GM18870 (cell line): ENCODE results near the gene ZNF770.

Experiments used
- ATAC-seq: cut with Tn5 transposase; IDR thresholded peaks from one replicate; pipeline ENCODE4 v1.9.1; 2021; ENCODE audit warnings: moderate library complexity; ENCODE audit not compliant: unreplicated experiment

The ZNF770 gene, protein sequence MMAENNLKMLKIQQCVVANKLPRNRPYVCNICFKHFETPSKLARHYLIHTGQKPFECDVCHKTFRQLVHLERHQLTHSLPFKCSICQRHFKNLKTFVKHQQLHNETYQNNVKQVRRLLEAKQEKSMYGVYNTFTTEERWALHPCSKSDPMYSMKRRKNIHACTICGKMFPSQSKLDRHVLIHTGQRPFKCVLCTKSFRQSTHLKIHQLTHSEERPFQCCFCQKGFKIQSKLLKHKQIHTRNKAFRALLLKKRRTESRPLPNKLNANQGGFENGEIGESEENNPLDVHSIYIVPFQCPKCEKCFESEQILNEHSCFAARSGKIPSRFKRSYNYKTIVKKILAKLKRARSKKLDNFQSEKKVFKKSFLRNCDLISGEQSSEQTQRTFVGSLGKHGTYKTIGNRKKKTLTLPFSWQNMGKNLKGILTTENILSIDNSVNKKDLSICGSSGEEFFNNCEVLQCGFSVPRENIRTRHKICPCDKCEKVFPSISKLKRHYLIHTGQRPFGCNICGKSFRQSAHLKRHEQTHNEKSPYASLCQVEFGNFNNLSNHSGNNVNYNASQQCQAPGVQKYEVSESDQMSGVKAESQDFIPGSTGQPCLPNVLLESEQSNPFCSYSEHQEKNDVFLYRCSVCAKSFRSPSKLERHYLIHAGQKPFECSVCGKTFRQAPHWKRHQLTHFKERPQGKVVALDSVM

DNA sequence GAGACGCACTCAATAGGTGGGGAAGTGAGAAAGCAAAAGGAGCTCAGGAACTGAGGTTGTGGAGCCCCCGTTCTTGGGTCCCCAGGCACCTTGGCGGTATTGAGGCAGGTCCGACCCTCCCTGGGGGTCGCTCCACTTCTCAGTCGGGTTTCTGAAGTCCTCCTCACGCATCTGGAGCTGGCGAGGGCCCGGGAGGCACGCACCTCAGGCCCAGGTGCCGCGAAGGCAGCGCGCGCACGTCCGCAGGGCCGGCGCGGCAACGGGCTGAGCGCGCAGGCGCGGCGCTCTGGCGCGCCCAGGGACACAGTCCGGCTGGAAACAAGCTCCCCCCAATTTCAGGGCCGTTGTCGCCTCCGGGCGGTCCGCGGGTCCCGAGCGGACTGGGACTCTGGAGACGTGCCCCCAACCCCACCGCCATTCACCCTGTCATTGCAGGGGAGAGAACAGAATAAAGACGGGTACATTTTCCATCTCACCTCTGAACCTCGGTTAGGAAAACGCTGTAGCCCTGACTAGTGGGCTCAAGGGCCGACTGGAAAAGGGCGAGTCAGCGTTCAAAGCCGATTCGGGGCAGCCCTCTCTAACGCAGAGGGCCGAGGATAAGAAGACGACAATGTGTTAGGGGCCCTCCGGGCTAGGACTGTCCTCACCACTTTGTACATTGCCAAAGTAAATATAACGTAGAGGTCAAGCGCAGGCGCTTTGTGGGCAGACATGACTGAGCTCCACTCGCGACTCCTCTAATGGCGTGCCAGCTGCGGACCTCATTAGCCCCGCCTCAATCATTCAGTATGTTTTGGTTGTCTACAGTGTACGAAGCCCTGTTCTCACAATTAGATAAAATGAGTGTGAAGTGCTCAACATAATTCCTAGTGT, at the start of gene ZNF770:
Gene ZNF770, minus strand, starts transcription at position 261 of the 876 bp plus-strand sequence. CDS start 4,853 bp downstream, outside the sequence.
- ATAC-seq, result peak; percentile 64

DNA sequence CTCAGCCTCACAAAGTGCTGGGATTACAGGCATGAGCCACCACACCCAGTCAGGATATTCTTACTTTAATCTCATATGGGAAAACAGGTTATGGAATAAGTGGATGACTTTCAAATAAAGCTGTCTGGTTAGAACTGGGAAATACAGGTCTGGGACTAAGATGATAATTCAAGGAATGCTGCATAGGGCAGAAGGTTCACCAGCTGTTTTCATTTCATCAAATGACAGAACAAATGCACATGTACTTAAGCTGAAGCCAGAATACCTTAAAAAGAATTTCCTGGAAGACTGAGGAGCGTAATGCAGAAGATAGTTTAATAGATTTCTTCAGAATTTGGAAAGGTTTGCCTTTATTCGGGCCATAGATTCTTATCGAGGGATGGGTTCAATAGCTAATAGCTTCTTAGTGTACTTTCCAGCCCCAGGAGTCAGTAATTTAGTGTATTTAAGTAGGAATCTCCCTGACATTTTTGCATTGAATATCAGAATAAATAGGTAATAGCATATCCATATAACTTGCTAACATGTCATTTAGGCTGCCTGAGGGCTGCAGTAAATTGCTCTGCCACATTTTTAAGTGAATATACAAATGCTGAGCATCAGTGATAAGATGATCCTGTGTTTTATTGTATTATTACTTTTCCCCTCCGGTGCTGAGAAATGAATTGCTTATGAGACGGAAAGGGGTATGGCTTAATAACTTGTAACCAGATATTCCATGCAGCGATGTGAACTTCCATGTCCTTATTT, 40.3 kb upstream of the ZNF770 start:
- ATAC-seq, result no peak

DNA sequence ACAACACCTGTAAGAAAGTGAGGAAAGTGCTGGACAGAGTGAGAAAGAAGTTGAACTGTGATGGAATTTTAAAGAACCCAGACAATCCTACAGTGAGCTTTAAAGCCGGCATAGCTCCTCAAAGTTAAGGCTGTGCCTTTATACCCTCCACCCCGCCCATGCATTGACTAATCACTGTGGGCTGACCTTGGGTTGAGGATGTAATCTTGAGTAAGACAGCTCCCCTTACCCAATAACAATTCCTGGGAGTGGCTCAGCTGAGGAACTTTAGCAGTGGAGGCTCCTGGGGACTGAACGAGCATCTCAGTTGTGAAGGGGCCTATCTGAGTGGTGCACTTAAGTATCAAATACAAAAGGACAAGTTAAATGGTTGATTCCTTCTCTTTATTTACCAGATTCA, 35.7 kb upstream of the ZNF770 start:
- no peak for ATAC-seq

DNA sequence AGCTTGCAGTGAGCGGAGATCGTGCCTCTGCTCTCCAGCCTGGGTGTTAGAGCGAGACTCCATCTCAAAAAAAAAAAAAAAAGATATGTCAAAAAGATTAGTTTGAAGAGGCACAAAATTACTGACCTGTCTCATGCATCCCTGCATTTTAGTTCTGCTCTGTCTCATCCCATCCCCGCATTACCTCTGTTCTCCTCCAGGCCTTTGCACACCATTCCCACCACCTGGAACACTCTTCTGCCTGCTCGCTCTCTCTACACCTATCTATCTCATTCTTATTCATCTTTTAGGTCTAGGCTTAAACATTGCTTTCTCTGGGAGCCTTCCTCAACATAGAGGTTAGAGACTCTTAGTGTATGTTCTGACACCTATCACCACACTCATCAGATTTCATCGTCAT, 32.9 kb upstream of the ZNF770 start:
- ATAC-seq, result no peak

DNA sequence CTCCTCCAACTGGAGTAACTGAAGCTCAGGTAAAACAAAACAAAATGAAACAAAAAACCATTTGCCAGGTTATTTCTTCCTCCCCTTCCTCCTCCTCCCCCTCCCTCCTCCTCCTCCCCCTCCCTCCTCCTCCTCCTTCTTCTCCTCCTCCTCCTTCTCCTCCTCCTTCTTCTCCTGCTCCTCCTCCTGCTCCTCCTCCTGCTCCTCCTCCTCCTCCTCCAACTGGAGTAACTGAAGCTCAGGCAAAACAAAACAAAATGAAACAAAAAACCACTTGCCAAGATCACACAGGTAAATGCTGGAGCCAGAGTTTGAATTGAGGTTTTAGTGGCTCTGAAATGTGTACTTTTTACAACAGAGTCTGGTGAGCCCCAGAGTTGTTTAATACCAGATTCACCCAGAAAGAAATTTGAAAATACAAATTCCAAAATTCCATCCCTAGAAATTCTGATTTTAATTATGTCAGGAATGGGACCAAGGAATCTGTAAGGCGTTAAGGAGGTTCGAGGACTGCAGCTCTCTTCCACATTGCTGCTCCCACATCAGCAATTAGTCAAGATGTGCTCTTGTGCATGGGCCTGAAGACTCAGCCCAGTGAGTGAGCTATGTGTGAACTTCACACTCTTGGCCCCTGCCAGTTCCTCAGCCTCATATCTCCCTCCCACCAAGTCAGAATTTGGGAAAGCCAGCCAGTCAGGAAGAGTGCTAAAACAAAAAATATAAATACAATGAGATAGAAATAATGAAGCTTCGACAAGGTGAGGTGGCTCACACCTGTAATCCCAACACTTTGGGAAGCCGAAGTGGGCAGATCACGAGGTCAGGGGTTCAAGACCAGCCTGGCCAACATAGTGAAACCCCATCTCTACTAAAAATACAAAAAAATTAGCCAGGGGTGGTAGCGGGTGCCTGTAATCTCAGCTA, 31.6 kb upstream of the ZNF770 start:
- ATAC-seq, result no peak

DNA sequence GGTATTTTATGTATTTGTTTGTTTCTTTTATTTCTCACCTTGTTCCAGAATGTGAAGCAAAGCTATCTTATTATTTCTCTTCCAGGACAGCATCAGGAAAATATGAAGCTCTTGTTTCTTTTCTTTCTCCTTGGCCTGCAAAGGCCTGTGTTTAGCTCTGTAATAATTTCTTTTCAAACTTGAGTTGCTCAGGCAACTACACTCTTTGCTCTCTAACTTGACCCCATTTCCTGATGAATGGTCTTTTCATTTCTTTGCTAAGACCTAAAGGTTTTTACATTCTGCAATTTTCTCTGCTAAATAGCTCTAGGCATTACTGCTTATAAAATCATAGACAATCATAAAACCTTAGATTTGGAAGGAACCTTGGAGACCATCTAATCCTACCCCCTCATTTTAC, 26.2 kb upstream of the ZNF770 start:
- ATAC-seq, result no peak

DNA sequence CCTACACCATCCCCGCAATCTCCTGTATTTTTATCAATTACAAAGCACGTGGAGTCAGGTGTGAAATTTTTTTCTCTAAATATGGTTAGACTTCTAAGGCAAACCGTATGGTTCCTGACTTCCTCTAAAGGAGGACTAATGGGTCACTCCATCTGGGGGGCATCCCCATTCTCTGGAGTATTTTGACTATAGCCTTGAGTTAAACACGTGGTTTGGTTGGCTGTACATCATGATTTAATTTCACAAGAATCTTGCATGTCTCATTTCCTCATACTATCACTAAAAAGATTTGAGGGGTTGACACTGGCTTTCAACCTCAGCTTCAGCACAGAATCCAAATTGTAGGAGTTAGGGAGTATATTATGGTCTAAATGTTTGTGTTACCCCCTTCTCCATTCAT, 25.3 kb upstream of the ZNF770 start:
- ATAC-seq, result no peak

DNA sequence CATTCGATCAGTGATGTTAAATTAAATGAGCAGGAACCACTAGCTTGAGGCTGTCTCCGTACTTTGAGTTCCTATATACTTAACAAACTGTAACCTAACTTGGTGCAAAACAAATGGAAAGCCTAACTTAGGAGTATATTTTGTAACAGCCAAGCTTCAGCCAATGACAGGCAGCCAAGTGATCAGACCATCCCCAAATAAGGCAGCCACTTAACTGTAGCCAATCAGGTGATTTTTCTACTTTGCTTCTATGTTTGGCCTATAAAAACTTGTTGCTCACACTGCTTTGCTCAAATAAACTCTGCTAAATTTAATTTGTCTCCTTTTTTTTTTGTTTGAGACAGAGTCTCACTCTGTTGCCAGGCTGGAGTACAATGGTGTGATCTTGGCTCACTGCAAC, 19.3 kb upstream of the ZNF770 start:
- ATAC-seq, result no peak

DNA sequence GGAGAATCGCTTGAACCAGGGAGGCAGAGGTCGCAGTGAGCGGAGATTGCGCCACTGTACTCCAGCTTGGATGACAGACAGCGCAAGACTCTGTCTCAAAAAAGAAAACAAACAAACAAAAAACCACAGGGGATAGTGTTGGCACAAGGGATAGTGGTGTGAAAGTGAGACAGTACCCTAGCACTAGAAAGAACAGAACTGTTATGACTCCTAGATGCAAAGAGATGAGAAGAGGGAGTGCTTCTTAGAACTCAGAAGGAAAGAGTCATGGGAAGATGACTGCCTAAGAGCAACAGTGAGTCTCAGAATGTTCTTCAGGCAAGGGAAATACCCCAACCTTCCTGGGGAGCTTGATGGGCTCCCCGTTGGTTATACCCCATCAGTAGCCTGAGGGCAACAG, 17.8 kb upstream of the ZNF770 start:
- ATAC-seq, result no peak

DNA sequence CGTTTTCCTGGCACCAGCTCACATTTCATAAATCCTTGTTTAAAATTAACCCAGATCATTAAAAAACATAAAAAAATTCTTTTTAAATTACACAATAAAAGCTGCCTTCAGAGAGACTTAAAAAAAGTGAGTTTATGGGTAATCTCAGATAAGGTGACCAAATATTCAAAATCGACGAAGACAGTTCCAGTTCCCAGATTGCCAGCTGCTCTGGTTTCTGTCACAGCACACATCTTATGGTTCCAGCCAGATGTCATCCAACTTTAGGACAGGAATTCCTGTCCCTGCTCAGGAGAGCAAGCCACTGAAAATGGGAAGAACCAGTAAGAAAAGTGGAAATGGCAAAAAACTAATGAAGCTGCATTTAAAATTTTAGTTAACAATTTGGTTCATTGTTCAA, 15.8 kb upstream of the ZNF770 start:
- no peak for ATAC-seq

DNA sequence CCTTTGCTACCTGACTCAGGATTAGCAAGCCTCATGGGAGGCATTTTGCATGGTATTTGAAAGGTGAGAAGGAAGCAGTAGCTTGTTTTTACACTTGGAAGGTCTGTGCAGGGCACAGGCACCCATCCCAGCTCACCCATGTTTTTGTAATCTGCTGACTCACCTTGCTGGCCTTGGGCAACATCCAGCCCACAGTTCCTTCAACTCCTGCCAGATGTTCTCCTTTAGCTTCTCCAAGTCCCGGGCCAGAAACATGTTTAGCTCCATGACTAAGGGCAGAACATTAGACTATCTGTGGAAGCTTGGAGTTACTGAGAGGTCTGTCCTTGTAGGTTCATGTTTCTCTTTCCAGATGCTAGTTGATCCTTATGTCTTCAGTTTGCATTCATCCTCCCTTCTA, 12.4 kb upstream of the ZNF770 start:
- ATAC-seq, result no peak

DNA sequence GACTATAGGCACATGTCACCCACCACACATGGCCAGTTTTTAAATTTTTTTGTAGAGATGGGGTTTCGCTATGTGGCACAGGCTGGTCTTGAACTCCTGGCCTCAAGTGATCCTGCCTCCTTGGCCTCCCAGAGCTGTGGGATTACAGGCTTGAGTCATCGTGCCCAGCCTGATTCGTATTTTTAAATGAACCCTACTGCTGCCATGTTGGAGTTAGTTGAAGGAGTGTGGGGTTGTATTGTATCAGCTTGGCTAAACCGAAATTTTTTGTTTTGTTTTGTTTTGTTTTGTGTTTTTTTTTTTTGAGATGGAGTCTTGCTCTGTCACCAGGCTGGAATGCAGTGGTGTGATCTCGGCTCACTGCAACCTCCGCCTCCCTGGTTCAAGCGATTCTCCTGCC, 11.8 kb upstream of the ZNF770 start:
- no peak for ATAC-seq

DNA sequence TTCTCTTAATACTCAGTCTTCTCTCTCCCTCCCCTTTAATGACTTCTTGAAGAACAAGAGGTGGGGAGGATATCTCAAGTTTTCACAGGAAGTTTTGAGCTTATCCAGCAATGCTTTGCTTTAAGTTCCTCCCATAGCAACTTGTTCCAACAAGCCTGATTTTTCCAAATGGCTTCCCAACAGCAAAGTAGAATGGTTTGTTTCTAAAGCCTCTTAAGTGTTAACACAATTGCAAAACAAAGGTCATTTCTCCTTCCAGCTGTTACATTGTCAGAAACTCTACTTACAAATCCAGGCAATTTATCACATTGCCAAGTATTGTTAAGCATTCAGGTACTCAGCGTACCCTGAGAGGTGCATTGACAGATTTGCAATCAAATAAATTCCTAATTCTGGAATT, 6.8 kb upstream of the ZNF770 start:
- ATAC-seq, result no peak

DNA sequence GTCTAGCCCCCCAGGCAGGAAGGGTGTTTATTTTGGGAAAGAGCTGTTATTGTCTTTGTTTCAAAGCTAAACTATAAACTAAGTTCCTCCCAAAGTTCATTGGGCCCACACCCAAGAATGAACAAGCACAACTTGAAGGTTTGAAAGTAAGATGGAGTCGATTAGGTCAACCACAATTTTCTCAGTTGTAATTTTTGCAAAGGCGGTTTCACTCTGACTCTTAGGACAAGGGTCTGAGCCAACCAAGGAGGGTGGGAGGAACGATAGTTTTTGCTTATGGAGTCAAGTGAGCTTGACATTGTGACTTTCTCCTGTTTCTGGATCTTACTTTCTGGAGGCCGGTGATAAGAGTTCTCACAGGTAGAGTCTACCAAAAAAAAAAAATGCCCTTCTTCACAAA, 5.8 kb upstream of the ZNF770 start:
- peak; percentile 93 for ATAC-seq

DNA sequence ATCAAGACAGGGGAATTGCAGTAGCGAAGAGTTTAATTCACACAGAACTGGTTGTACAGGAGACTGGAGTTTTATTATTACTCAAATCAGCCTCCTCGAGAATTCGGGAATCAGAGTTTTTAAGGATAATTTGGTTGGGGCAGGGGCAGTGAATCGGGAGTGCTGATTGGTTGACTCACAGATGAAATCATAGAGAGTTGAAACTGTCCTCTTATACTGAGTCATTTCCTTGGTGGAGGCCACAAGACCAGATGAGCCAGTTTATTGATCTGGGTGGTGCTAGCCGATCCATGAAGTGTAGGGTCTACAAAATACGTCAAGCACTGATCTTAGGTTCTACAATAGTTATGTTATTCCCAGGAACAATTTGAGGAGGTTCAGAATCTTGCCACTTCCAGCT, 5.3 kb upstream of the ZNF770 start:
- ATAC-seq, result peak; percentile 21

DNA sequence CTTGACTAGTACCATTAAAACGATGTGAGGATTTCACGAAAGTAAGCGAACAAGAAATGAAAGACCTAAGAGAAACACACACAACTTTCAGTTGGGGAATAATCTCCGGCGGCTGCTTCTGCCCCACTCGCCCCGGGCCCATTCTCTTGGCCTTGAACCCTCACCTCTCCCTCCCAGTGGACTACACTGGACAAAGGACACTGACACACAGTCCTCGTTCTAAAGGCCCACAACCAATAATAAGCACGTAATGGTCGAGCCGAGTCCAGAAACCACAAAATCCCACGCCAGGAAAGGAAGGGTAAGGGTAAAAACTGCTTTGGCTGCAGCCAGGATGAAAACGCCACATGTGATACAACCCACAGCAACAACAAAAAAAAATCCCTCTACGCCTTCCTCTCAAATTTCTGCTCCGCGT, 469 bp downstream of the ZNF770 start:
- ATAC-seq, result no peak

DNA sequence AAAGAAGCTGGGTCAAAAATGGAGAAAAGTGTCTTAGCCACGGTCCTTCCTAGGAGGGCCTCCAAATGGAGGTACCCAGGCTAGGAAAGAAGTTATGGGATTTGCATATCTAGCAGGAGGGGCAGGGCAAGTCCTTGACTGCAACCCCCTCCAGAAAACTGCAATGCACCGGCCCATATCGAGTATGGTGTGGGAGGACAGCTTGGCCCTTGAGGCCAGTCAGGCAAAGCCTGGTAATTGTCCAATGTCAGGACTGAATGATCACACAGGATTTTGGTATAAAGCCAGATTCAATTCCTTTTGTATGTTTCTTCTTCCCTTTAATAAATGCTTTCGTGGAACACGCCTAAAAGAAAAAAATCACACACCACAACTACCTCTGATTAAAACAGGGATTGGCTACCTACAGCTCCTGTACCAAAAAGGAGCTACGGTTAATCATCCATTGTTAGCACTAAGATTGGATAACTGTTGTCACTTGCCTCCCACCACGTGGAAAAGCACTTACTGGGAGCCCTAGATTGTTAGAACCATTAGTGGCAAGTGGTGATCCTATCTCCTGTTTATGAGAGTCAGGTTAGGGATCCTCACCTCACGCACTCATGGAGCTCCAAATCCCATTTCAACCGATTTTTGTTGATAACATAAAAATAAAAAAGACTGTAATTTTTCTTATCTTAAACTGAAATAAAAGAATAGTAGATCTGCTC, 1.2 kb downstream of the ZNF770 start:
- ATAC-seq, result no peak

DNA sequence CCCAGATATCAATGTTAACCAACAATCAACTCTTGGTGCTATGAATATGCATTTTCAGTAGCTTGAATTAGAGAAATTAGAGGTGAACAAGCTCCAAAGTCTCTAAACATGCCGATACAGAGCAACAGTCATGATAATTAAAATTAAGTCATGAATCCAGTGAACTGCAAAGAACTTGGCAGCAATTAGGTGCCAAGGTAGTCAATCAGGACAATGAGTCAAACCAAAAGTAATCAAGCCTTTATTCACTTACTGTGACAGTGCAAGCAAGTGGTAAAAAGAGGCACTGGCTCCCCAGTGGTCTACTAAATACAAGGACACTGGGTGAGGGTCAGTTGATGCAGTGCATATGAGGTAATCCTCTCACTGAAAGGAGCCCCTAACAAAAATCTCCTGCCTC, 1.8 kb downstream of the ZNF770 start:
- ATAC-seq, result no peak
